ENCODE data around the gene ALCAM.

GRCh38 chr3:105365081-105365390 lies 1.7 kb upstream of the ALCAM start:
- TF ChIP-seq REST (IDR thresholded peaks at IDR 0.05; ENCODE audit: borderline replicate concordance) (no peak), CTCF (IDR thresholded peaks at IDR 0.05; ENCODE audit: poor library complexity, severe bottlenecking) (no peak), RAD21 (conservative IDR thresholded peaks at IDR 0.05) (no peak), POLR2AphosphoS5 (IDR thresholded peaks at IDR 0.05) (no peak), TAF1 (IDR thresholded peaks at IDR 0.05; ENCODE audit: low read depth) (no peak), EP300 (conservative IDR thresholded peaks at IDR 0.05; ENCODE audit: poor library complexity, severe bottlenecking) (no peak), SMC3 (conservative IDR thresholded peaks at IDR 0.05; ENCODE audit: poor library complexity) (no peak)

All from neural cell (in vitro differentiated cells).